CD4-positive, alpha-beta T cell treated with Interleukin-15 for 4 hours (primary cell): ENCODE measurements around the gene RBCK1.
"Not testable (repeated sequence)": the region's sequence is repeated elsewhere in the genome, so short reads cannot be mapped to it uniquely, and the experiment has no call there.

Experiments used
- DNase-seq: peaks from one replicate; pipeline ENCODE4 v3.0.0-alpha.2; 2020; ENCODE audit warnings: low spot score

RBCK1 gene

DNA sequence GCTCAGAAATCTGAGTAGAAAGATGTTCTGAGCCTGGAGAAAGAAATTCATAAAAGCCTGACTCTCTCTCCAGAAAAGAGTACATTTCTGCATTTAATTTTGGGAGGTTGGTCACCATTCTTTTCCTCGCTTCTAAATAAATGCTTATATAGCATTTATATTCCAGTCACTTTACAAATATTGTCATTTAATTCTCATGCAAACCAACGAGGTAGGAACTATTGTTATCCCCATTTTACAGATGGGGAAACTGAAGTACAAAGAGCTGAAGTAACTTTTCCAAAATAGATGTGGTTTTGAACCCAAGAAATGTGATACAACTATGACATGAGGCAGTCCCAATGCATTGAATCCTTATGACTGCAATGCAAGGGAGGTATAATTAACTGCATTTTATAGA is 32.0 kb upstream of the RBCK1 start:
- no peak for DNase-seq

DNA sequence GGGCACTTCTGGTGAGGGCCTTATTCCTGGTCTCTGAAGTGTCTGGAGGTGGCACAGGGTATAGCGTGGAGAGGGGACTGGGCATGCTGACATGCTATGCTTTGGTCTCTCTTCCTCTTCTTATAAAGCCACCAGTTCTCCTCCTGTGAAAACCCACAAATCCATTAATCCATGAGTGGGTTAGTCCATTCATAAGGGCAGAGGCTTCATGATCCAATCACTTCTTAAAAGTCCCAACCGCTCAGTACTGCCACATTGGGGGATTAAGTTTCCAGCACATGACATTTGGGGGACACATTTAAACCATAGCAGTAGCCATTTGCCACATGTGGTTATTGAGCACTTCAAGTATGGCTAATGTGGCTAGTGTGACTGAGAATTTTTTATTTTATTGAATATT is 31.3 kb upstream of the RBCK1 start:
- DNase-seq = no peak

DNA sequence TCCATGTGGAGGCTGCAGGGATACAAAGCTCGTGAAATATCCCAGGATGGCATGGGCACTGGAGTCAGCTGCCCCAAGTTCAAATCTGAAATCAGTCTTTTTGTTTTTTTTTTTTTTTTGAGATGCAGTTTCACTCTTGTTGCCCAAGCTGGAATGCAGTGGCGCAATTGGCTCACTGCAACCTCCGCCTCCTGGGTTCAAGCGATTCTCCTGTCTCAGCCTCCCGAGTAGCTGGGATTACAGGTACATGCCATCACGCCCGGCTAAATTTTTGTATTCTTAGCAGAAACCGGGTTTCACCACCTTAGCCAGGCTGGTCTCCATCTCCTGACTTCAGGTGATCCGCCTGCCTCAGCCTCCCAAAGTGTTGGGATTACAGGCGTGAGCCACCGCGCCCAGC is 30.5 kb upstream of the RBCK1 start:
- not testable (repeated sequence) for DNase-seq

DNA sequence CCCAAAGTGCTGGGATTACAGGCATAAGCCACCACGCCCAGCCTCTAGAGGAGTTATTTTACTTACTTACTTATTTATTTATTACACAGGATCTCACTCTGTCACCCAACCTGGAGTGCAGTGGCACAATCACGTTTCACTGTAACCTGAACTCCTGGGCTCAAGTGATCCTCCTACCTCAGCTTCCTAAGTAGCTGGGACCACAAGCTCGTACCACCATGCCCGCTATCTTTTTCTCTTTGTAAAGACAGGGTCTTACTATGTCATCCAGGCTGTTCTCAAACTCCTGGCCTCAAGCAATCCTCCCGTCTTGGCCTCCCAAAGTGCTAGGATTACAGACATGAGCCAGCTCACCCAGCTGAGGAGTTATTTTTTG is 29.1 kb upstream of the RBCK1 start:
- no peak for DNase-seq

DNA sequence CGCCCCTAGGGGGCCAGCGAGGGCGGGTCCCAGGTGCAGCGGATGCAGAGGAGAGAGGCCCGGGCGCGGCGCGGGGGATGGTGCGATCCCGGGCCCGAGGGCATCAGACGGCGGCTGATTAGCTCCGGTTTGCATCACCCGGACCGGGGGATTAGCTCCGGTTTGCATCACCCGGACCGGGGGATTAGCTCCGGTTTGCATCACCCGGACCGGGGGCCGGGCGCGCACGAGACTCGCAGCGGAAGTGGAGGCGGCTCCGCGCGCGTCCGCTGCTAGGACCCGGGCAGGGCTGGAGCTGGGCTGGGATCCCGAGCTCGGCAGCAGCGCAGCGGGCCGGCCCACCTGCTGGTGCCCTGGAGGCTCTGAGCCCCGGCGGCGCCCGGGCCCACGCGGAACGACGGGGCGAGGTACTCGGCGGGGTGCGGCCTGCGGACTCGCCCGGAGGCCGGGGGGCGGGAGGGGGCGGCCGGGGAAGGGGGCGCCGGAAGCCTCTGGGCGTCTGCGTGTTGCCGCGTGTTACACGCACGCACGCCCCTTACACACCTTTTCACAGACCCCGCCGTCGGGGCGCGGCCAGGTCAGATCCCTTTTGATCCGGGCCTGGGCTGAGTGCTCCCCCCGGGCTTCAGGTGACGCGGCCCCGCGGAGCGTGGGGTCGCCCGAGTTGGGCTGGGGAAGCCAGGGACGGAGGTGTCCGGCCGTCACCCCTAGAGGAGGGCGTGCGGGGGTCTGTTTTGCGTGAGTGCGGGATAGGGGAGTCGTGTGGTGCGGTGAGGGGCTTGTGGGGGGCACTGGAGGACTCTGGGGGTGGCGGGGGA is 27.1 kb upstream of the RBCK1 start:
- DNase-seq = peak; percentile 45

DNA sequence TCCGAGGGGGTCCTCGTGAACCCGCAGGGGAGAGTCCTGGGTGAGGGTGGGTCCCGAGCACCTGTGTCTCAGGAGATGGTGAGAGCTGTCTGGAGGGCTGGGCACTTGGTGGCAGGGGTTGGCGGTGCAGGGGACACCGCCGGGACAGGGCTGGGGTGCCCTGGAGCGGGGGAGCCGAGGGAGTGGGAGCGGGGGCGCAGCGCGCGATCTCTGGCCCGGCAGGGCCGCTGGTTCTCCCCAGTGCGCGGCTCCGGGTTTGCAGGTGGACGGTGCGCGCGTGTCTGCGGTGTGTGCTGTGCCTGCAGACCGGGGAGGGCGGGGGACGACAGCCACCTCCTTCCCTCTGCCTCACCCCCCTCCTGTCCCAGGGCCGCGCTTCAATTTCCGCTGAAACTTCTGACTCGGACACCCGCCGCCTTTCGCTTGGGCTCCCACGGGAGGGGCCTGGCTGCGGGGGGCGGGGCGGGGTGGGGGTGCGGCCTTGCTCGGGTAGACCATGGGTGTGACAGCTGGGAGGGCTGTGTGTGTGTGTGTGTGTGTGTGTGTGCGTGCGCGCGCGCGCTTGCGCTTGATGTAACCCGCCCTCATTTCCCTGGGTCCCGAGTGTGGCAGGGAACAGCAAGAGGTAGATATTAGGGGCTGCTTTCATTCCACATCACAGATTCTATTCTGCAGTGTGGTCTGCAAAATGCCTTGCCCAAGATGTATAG is 26.4 kb upstream of the RBCK1 start:
- peak; percentile 77 for DNase-seq

DNA sequence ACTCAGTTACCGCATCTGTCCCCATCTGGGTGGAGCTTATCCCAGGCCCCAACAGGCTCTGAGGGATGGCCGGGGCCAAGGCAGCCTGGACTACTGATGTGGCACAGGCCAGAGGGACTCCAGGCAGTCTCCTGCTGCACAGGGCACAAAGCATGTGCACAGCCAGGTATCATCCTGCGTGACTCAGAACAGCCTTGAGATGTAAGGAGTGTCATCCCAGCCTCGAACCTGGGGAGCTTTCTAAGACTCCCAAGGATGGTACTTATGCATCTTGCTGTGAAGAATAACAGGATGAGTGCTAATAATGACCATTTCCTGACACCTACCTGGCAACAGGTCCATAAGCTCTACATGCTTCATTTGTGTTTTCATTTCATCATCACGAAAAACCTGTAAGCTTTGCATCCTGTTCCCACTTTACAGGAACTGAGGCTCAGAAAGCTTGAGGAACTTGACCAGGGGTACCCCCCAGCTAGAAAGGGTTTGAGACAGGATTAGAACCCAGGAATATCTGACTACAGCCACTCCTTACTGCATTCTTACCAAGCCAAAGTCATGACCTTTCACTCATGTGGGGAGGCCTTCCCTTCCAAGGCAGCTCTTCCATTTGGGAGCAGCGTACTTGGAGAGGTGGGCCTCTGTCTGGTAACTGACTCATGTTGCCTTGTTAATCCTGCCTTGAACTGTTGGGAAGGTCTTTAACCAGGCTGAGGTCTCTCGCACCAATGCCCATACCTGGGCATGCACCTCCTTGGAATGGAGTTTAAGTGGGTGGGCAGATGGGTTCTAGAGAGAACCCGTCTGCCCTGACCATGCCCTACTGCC is 25.6 kb upstream of the RBCK1 start:
- DNase-seq = no peak

DNA sequence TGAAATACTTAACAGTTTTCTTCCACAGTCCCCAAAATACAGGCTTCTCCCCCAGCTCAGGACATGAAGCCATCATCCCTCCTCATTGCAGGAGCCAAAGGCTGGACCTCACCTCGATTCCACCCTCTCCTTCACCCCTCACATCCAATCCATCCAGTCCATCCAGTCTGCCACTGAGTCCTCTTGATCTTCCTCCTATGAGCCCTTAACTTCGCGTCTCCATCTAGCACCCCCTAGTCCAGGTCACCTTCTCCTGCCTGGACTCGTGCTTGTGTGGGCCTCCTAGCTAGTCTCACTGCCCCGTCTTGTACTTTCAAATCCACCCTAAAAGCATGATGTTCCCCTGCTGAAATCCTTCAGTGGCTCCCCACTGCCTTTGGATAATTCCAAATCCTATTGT is 24.2 kb upstream of the RBCK1 start:
- DNase-seq = no peak

DNA sequence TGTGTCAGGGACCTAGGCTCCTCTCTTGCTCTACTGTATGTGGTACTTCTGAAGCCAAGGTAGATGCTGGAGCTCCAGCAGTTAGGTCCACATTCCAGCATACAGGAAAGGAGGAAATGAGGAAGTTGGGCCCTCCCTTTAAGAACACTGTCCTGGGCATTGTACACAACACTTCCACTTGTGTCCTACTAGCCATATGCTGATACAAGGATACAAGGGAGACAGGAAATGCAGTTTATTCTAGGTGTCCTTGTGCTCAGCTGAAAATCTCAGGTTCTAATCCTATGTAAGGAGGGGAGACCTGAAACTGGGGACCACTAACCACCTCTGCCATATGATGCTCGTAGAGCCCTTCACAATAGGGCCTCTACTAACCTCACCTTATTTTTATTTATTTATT is 23.4 kb upstream of the RBCK1 start:
- no peak for DNase-seq

DNA sequence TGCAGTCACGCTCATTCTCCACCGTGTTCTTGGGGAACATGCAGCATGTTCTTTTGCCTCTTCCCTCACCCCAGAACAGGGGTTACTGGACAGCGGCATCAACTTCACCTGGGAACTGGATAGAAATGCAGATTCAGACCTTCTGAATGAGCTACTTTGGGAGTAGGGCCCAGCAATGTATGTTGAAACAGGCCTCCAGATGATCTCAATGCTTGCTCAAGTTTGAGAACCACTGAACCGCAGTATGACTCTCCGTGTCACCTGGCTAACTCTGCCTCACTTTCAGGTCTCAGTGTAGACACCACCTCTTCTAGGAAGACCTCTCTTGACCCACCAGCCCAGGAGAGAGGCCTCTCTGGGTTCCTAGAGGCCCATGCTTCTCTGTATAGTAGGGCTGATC is 22.7 kb upstream of the RBCK1 start:
- no peak for DNase-seq

DNA sequence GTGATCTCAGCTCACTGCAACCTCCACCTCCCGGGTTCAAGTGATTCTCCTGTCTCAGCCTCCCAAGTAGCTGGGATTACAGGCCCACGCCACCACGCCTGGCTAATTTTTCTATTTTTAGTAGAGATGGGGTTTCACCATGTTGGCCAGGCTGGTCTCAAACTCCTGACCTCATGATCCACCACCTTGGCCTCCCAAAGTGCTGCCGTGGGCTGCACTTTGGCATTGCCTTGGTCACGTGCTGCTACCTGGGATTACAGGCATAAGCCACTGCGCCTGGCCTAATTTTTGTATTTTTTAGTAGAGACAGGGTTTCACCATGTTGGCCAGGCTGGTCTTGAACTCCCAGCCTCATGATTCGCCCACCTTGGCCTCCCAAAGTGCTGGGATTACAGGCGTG is 21.5 kb upstream of the RBCK1 start:
- not testable (repeated sequence) for DNase-seq

DNA sequence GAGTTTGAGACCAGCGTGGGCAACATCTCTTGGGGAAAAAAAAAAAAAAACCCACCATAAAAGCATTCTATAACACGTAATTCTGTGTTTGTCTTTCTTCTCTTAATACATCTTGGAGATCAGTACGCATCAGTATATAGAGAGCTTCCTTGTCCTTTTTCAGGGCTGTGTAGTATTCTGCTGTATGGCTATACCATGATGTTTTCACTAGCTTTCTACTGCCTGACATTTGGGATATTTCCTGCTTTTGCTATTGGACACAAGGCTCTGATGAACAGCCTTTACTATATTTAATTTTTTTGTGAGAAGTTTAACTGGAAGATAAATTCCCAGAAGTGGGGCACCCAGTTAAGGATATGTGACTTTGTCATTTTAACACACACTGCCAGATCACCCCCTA is 20.6 kb upstream of the RBCK1 start:
- DNase-seq = no peak

DNA sequence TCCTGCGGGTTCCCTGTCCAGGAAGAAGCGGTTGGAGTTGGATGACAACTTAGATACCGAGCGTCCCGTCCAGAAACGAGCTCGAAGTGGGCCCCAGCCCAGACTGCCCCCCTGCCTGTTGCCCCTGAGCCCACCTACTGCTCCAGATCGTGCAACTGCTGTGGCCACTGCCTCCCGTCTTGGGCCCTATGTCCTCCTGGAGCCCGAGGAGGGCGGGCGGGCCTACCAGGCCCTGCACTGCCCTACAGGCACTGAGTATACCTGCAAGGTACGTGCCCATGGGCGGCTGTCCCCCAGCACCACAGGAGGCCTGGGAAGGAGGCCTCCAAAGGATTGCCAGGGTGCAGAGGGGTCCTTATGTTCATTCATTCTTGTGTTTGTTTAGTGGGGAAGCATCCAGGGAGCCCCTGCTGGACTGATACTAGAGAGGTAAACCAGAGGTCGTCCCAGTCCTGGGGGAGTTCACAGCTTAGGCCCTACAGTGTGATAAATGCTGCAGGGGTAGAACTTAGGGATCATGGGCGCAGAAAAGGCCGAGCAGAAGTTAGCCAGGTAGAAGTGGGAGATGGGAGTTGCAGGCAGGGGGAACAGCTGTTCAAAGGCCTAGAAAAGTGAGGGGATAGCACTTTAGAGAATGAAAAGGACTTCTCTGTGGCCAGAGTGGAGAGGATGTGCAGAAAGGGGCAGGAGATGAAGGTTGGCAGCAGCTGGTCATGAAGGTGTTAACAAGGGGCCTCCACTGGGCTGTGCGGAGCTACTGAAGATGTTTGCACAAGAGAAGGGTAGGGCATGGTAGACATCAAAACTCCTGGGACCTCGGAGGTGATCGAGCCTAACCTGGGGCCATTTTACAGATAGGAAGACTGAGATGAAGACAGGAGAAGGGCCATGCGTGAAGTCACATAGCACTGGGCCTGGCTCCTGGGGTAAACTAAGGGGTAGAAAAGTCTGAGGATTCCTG is 19.8 kb upstream of the RBCK1 start:
- DNase-seq = no peak

DNA sequence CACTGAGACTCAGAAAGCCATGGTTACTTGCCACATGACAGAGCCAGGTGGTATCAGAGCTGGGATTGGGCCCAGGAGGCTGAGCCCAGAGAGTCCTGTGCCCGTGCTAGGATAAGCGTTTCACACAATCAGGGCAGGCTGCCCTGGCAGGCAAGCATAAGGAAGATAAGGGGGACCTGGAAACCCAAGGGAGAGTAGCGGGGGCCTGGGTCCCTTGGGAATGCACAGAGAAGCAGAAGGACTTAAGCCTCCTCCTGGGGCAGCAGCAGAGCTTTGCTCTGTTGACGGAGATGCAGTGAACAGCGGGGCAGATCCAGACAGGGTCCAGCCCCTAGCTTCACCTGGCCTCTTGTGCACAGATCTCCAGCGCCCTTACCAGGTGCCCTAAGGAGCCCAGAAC is 18.9 kb upstream of the RBCK1 start:
- no peak for DNase-seq

DNA sequence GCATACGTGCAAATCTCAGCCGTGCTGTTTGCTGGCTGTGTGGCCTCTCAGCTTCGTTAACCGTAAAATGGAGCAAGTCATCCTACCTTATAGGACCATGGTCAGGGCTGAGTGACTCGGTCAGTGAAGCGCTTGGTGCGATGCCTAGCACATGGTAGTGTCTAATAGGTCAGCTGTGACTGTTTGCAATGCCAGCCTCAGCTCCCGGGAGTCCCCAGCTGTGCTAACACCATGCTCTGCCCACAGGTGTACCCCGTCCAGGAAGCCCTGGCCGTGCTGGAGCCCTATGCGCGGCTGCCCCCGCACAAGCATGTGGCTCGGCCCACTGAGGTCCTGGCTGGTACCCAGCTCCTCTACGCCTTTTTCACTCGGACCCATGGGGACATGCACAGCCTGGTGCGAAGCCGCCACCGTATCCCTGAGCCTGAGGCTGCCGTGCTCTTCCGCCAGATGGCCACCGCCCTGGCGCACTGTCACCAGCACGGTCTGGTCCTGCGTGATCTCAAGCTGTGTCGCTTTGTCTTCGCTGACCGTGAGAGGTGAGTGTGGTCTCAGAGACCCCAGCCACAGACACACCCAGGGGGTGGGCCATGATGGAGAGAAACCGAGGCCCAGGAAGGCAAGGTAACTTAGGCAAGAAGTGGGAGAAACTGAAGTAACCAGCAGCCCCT is 16.9 kb upstream of the RBCK1 start:
- DNase-seq = no peak

DNA sequence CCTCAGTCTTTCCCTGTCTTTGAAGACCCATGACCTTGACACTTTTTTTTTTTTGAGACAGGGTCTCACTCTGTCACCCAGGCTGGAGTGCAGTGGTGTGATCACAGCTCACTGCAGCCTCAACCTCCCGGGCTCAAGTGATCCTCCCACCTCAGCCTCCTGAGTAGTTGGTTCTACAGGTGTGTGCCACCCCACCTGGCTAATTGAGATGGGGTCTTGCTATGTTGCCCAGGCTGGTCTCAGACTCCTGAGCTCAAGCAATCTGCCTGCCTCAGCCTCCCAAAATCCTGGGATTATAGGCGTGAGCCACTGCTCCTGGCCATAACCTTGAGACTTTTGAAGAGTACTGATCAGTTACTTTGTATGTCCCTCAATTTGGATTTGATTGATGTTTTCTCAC is 14.8 kb upstream of the RBCK1 start:
- not testable (repeated sequence) for DNase-seq

DNA sequence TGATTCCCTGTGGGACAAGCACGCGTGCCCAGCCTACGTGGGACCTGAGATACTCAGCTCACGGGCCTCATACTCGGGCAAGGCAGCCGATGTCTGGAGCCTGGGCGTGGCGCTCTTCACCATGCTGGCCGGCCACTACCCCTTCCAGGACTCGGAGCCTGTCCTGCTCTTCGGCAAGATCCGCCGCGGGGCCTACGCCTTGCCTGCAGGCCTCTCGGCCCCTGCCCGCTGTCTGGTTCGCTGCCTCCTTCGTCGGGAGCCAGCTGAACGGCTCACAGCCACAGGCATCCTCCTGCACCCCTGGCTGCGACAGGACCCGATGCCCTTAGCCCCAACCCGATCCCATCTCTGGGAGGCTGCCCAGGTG is 11.9 kb upstream of the RBCK1 start:
- DNase-seq = no peak

DNA sequence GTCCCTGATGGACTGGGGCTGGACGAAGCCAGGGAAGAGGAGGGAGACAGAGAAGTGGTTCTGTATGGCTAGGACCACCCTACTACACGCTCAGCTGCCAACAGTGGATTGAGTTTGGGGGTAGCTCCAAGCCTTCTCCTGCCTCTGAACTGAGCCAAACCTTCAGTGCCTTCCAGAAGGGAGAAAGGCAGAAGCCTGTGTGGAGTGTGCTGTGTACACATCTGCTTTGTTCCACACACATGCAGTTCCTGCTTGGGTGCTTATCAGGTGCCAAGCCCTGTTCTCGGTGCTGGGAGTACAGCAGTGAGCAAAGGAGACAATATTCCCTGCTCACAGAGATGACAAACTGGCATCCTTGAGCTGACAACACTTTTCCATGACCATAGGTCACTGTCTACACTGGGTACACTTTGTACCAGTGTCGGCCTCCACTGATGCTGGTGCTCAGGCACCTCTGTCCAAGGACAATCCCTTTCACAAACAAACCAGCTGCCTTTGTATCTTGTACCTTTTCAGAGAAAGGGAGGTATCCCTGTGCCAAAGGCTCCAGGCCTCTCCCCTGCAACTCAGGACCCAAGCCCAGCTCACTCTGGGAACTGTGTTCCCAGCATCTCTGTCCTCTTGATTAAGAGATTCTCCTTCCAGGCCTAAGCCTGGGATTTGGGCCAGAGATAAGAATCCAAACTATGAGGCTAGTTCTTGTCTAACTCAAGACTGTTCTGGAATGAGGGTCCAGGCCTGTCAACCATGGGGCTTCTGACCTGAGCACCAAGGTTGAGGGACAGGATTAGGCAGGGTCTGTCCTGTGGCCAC is 11.3 kb upstream of the RBCK1 start:
- no peak for DNase-seq

DNA sequence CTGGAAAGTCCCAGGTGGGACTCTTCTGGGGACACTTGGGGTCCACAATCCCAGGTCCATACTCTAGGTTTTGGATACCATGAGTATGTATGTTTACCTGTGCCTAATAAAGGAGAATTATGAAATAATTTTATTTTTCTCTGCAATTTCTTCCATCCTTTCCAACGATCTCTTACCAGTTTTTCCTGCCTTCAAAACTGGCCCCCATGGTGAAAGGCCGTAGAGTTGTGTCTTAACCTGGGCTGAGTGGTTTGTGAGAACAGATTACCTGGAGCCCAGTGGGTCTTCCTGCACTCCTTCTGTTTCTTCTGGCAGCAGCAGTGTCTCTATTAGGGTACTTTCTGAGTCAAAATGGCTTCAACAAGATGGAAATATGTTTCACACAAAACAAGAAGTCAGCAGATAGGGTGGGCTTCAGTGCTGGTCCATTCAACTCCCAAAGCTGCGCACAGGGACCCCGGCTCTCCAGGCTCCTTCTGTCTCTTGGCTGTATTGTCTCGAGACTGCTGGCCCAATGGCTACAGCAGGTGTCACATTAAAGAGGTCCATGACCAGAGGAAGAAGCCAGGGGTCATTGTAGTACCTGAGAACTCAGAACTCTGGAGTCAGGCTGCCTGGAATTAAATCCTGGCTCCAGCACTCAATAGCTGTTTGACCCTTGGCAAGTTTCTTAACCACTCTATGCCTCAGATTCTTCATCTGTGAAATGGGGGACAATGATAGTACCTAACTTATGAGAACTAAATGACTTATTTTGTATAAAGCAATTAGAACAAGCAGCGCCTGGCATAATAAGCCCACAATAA is 10.5 kb upstream of the RBCK1 start:
- DNase-seq = no peak
